GM20000 (cell line): ENCODE results near the gene CCDC85B.

ENCODE experiments used
- DNase-seq: peaks from one replicate; pipeline ENCODE4 v3.0.0; 2012; ENCODE audit warnings: low spot score
- CTCF ChIP-seq: IDR thresholded peaks from 2 replicates; pipeline ENCODE4 v1.5.1; 2012; ENCODE audit warnings: mild to moderate bottlenecking, control low read depth; ENCODE audit errors: extremely low read depth, missing control alignments

The CCDC85B gene

GRCh38 chr11:65915101-65915820, 24.8 kb downstream of the CCDC85B start:
- no peak for DNase-seq
- TF ChIP-seq CTCF, result no peak

- no peak for TF ChIP-seq CTCF
- no peak for DNase-seq
These were observed 25.4 kb downstream of the CCDC85B start for GRCh38 chr11:65915821-65916251.

DNA sequence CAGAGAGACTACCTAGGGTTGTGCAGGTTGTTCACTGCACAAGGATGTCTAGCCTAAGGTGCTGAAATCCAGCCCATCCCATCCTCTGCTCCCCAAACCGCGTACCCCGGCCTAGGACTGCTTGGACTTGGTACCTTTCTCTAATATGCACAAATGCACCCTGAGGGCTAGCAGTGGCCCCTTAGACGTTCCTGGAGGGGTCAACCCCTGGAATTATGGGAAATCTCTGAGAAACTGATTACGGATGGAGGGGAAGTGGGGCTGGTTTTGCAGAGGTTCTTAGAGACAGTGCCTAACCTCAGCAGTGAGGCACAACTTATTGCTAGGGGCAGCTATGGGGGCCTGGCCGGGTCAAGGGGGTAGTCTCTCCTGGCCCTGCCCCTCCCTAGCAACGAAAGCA, 25.9 kb downstream of the CCDC85B start:
- DNase-seq, result no peak

GRCh38 chr11:65917077-65917433, 26.6 kb downstream of the CCDC85B start:
- no peak for TF ChIP-seq CTCF

More for the DNA sequence above, 25.9 kb downstream of the CCDC85B start:
- TF ChIP-seq CTCF, result no peak

DNA sequence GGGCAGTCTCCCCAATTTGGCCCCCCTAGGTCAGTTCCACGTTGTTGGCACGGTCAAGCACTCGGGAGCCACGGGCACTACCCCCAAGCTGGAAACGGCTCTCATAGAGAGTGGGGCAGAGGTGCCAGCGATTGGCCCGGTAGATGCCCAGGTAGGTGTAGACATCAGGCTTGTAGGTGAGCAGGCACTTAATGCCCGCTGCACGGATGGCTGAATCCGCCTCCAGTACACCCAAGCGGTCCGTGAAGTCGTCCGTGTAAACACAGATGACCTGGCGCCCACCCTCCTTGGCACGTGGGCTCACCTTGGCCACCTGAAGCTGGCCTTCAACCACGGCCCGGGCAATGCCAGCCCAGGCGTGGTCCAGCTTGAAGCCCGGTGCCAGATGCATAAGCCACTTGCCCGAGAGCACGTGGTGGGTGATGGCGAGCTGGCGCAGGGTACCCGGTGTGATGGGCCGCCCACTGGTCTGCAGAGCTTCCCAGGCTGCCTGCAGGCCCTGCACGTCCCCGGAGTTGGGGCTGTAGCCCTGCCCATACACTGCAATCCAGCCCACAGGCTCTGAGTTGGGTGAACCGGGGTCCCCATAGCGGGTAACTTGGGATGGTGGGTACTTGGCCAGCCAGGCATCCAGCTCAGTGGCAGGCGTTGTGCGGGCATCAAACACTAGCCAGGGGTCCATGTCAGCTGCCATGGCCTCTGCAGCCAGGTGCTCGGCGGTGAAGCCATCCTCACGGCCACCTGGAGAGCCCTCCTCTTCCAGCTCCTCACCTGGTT, 27.1 kb downstream of the CCDC85B start:
- DNase-seq, result no peak

More at GRCh38 chr11:65917077-65917433, 26.6 kb downstream of the CCDC85B start:
- DNase-seq, result no peak

GRCh38 chr11:65918211-65919140, 28.0 kb downstream of the CCDC85B start, which contains the start of gene C11orf68:
C11orf68 (minus strand) TSS chr11:65919062; CDS start chr11:65919031, 31 bp downstream.
- no peak for DNase-seq
- no peak for TF ChIP-seq CTCF

More for the DNA sequence above, 27.1 kb downstream of the CCDC85B start:
- no peak for TF ChIP-seq CTCF
